IMR-90 (cell line): ENCODE measurements around the gene FBXL13. TPM values are rescaled to one million over a fixed set of nuclear protein-coding genes. Genes with fewer than 3 reads are reported as not detected.
"Not testable (repeated sequence)": the region's sequence is repeated elsewhere in the genome, so short reads cannot be mapped to it uniquely, and the experiment has no call there.

Experiments
- ATAC-seq: fragments of 200-7000 bp; cut with Tn5 transposase; 2 replicates; pipeline ENCODE4 v1.9.1; 2020; ENCODE audit warnings: low read depth, mild to moderate bottlenecking, moderate library complexity
- BruUV-seq: library from RNA; stranded (reverse); fragments of 400-500 nt; replicated peaks from 2 replicates; lab custom pipeline; 2021; lab: Mats Ljungman, UMichigan
- CTCF ChIA-PET: fragments of 300-600 bp; formaldehyde crosslinking; extraction: SDS; loops from one replicate; lab custom pipeline; 2021; ENCODE audit warnings: antibody characterized with exemption; lab: Yijun Ruan, JAX
- POLR2A ChIA-PET: fragments of 300-600 bp; sonication (Branson Sonifier 250); formaldehyde crosslinking; loops from one replicate; lab custom pipeline; 2022; ENCODE audit warnings: antibody characterized with exemption; ENCODE audit not compliant: unreplicated experiment; lab: Charles Lee
- DNase-seq: peaks from one replicate; pipeline ENCODE4 v3.0.0; 2013
- H2AFZ ChIP-seq: replicated peaks from 2 replicates; pipeline ENCODE3; 2013; ENCODE audit warnings: low read length, mild to moderate bottlenecking; ENCODE audit not compliant: poor library complexity
- H2AK5ac ChIP-seq: 2 replicates; pipeline ENCODE4 v1.6.1; 2013; ENCODE audit warnings: low read depth, low read length, inconsistent platforms
- H2AK9ac ChIP-seq: replicated peaks from 2 replicates; pipeline ENCODE3; 2013; ENCODE audit warnings: mild to moderate bottlenecking, low read depth, low read length, moderate library complexity; ENCODE audit not compliant: poor library complexity
- H2BK120ac ChIP-seq: 2 replicates; pipeline ENCODE4 v1.6.1; 2013; ENCODE audit warnings: low read depth, low read length, inconsistent platforms
- H2BK15ac ChIP-seq: 3 replicates; pipeline ENCODE4 v1.6.1; 2013; ENCODE audit warnings: low read depth, low read length, inconsistent platforms
- H2BK20ac ChIP-seq: 2 replicates; pipeline ENCODE4 v1.6.1; 2013; ENCODE audit warnings: low read depth, mild to moderate bottlenecking, inconsistent platforms, low read length, moderate library complexity
- H2BK5ac ChIP-seq: 2 replicates; pipeline ENCODE4 v1.6.1; 2013; ENCODE audit warnings: mild to moderate bottlenecking, low read depth, low read length, inconsistent platforms; ENCODE audit not compliant: poor library complexity, severe bottlenecking
- H3K14ac ChIP-seq: replicated peaks from 2 replicates; pipeline ENCODE4 v1.6.1; 2013; ENCODE audit warnings: low read depth, low read length, inconsistent platforms
- H3K18ac ChIP-seq: 2 replicates; pipeline ENCODE4 v1.6.1; 2013; ENCODE audit warnings: low read depth, low read length, control low read depth
- H3K23ac ChIP-seq: 2 replicates; pipeline ENCODE4 v1.6.1; 2013; ENCODE audit warnings: low read depth, low read length, inconsistent platforms
- H3K27ac ChIP-seq: 2 replicates; pipeline ENCODE4 v1.5.1; 2013; ENCODE audit warnings: mild to moderate bottlenecking, control low read depth, low read length; ENCODE audit not compliant: insufficient read depth
- H3K27me3 ChIP-seq: 2 replicates; pipeline ENCODE4 v1.6.1; 2013; ENCODE audit warnings: low read length; ENCODE audit not compliant: control insufficient read depth, insufficient read depth
- H3K36me3 ChIP-seq: 2 replicates; pipeline ENCODE4 v1.6.1; 2013; ENCODE audit warnings: low read length, mixed read lengths; ENCODE audit not compliant: control insufficient read depth, insufficient read depth
- H3K4ac ChIP-seq: 2 replicates; pipeline ENCODE4 v1.6.1; 2013; ENCODE audit warnings: low read depth, low read length, inconsistent platforms
- H3K4me1 ChIP-seq: 2 replicates; pipeline ENCODE4 v1.6.1; 2013; ENCODE audit warnings: low read length, mixed read lengths; ENCODE audit not compliant: control insufficient read depth, insufficient read depth
- H3K4me2 ChIP-seq: 2 replicates; pipeline ENCODE4 v1.6.1; 2013; ENCODE audit warnings: low read depth, mild to moderate bottlenecking, control low read depth, low read length, moderate library complexity
- H3K4me3 ChIP-seq: 2 replicates; pipeline ENCODE4 v1.5.1; 2013; ENCODE audit warnings: low read depth, mild to moderate bottlenecking, control low read depth, low read length, moderate library complexity; ENCODE audit not compliant: insufficient read depth
- H3K56ac ChIP-seq: 2 replicates; pipeline ENCODE4 v1.6.1; 2013; ENCODE audit warnings: low read length, inconsistent platforms; ENCODE audit not compliant: insufficient read depth; ENCODE audit errors: extremely low read depth
- H3K79me1 ChIP-seq, 2 experiments: 2 replicates each; pipeline ENCODE4 v1.6.1; 2013; ENCODE audit warnings: low read length in 2 of 2, inconsistent platforms in 1 of 2, low read depth in 1 of 2
- H3K9ac ChIP-seq: 2 replicates; pipeline ENCODE4 v1.6.1; 2013; ENCODE audit warnings: low read depth, low read length, control low read depth
- H3K9me1 ChIP-seq: 2 replicates; pipeline ENCODE4 v1.6.1; 2013; ENCODE audit warnings: low read length, inconsistent platforms; ENCODE audit not compliant: insufficient read depth
- H3K9me3 ChIP-seq: 2 replicates; pipeline ENCODE4 v1.6.1; 2013; ENCODE audit warnings: low read length; ENCODE audit not compliant: control insufficient read depth, insufficient read depth
- H4K20me1 ChIP-seq: 2 replicates; pipeline ENCODE4 v1.6.1; 2013; ENCODE audit warnings: low read length, inconsistent platforms; ENCODE audit not compliant: insufficient read depth
- H4K5ac ChIP-seq: 2 replicates; pipeline ENCODE4 v1.6.1; 2013; ENCODE audit warnings: mild to moderate bottlenecking, low read depth, low read length, control low read depth
- H4K8ac ChIP-seq, 2 experiments: 2 replicates each; pipeline ENCODE4 v1.6.1; 2013; ENCODE audit warnings: low read depth in 2 of 2, low read length in 2 of 2, control low read depth in 1 of 2, inconsistent platforms in 1 of 2
- H4K91ac ChIP-seq: 2 replicates; pipeline ENCODE4 v1.6.1; 2013; ENCODE audit warnings: low read depth, low read length, inconsistent platforms; ENCODE audit not compliant: insufficient read depth
- WGBS, 2 experiments: methylation state at CpG; one replicate each; pipeline versions ENCODE4 v1.1.5 to v1.1.7; 2013; ENCODE audit warnings: missing lambda C conversion rate in 2 of 2; ENCODE audit not compliant: insufficient read length in 1 of 2; ENCODE audit errors: extremely low coverage in 2 of 2; 5-methylcytosine and 5-hydroxymethylcytosine counted together
- dilution Hi-C: fragments of 300-500 bp; cut with HindIII; formaldehyde crosslinking; loops from one replicate; pipeline ENCODE4 v1.14.3; 2018; ENCODE audit warnings: low sequenced_read_pairs; ENCODE audit not compliant: unreplicated experiment
- in situ Hi-C: fragments of 300-500 bp; cut with MboI; formaldehyde crosslinking; loops from 3 replicates; pipeline ENCODE4 v1.14.3; 2019; ENCODE audit warnings: low sequenced_read_pairs, inconsistent platforms, mixed read lengths
- intact Hi-C: fragments of 100-400 bp; cut with micrococcal nuclease; formaldehyde crosslinking; loops from 2 replicates; pipeline ENCODE4 v1.10.0; 2022
- polyA plus RNA-seq, 3 experiments: library from polyadenylated mRNA; depleted of rRNA; stranded (reverse); fragments of >200 nt; gene quantifications; 2 replicates each; pipeline ENCODE4 v1.2.3, GENCODE V29; 2012; ENCODE audit warnings: low replicate concordance in 1 of 3
- total RNA-seq: library from RNA; depleted of rRNA; stranded (reverse); fragments of >200 nt; gene quantifications from 2 replicates; pipeline ENCODE4 v1.2.3, GENCODE V29; 2012

The FBXL13 gene
- total and polyA plus RNA-seq, 2 of the 4 experiments (the other 2 are of a cell fraction): 0.24 to 0.36 TPM

- H4K91ac ChIP-seq, ATAC-seq, H2AFZ ChIP-seq, intact Hi-C loops, H3K4me3 ChIP-seq, CTCF ChIA-PET, H3K14ac ChIP-seq, H2BK5ac ChIP-seq, H4K20me1 ChIP-seq, H3K18ac ChIP-seq, H4K5ac ChIP-seq, DNase-seq, H2BK20ac ChIP-seq, H3K4me2 ChIP-seq, H3K56ac ChIP-seq, H3K23ac ChIP-seq, H3K36me3 ChIP-seq, H3K9ac ChIP-seq, H3K4me1 ChIP-seq, H4K8ac ChIP-seq, H3K9me1 ChIP-seq, in situ Hi-C loops, H3K79me1 ChIP-seq, H3K27me3 ChIP-seq, H3K27ac ChIP-seq, H2AK5ac ChIP-seq, POLR2A ChIA-PET, H2AK9ac ChIP-seq, H2BK15ac ChIP-seq, H2BK120ac ChIP-seq, dilution Hi-C loops, H3K9me3 ChIP-seq, BruUV-seq, H3K4ac ChIP-seq: not testable (repeated sequence)
- 93% methylated on average over 3 of the region's 10 CpGs; no CpG with 5 or more reads in 1 of the 2 experiments for WGBS, 2 experiments
These were observed 293.7 kb downstream of the FBXL13 start for GRCh38 chr7:102780926-102781325.

DNA sequence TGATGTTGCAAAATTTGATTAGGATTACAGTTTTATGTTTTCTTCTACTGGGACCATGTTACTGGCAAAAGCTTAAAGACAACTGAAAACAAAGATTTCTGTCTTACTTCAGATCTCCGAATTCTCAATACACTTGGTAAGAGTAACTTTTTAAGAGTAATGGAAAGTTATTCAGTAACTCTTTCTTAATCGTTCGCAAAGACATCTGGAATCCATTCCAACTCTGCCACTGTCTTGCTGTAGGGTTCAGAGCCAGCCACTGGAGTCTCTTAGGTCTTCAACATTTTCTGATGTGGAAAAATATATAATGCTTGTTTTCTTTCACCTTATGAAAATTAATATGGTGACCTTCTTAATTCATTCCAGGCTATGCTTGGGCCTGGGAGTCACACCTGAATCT lies 295.9 kb downstream of the FBXL13 start:
- H3K23ac ChIP-seq, H3K9me1 ChIP-seq, ATAC-seq, H2BK15ac ChIP-seq, in situ Hi-C loops, DNase-seq, H3K56ac ChIP-seq, H4K91ac ChIP-seq, POLR2A ChIA-PET, H3K36me3 ChIP-seq, H3K4me1 ChIP-seq, H3K4ac ChIP-seq, H3K18ac ChIP-seq, H3K14ac ChIP-seq, H3K27me3 ChIP-seq, H3K9me3 ChIP-seq, H2AK5ac ChIP-seq, intact Hi-C loops, H4K8ac ChIP-seq, H3K9ac ChIP-seq, H2AK9ac ChIP-seq, H3K4me3 ChIP-seq, CTCF ChIA-PET, H2BK120ac ChIP-seq, BruUV-seq, H2BK20ac ChIP-seq, H4K20me1 ChIP-seq, H2AFZ ChIP-seq, H4K5ac ChIP-seq, dilution Hi-C loops, H2BK5ac ChIP-seq, H3K4me2 ChIP-seq, H3K79me1 ChIP-seq, H3K27ac ChIP-seq: not testable (repeated sequence)
- WGBS, 2 experiments: no CpG with 5 or more reads among the region's 3 CpGs
